Myometrial cell (primary cell): Measurements from ENCODE around the gene CHST8. TPM values are rescaled to one million over a fixed set of nuclear protein-coding genes. Genes with fewer than 3 reads are reported as not detected.

ENCODE experiments used
- total RNA-seq: library from RNA; depleted of rRNA; stranded (reverse); fragments of >200 nt; gene quantifications from 2 replicates; pipeline ENCODE4 v1.2.3, GENCODE V29; 2015

Gene CHST8, protein sequence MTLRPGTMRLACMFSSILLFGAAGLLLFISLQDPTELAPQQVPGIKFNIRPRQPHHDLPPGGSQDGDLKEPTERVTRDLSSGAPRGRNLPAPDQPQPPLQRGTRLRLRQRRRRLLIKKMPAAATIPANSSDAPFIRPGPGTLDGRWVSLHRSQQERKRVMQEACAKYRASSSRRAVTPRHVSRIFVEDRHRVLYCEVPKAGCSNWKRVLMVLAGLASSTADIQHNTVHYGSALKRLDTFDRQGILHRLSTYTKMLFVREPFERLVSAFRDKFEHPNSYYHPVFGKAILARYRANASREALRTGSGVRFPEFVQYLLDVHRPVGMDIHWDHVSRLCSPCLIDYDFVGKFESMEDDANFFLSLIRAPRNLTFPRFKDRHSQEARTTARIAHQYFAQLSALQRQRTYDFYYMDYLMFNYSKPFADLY
- 1.1 TPM in 1 of 2 replicates, not detected in the other for total RNA-seq

DNA sequence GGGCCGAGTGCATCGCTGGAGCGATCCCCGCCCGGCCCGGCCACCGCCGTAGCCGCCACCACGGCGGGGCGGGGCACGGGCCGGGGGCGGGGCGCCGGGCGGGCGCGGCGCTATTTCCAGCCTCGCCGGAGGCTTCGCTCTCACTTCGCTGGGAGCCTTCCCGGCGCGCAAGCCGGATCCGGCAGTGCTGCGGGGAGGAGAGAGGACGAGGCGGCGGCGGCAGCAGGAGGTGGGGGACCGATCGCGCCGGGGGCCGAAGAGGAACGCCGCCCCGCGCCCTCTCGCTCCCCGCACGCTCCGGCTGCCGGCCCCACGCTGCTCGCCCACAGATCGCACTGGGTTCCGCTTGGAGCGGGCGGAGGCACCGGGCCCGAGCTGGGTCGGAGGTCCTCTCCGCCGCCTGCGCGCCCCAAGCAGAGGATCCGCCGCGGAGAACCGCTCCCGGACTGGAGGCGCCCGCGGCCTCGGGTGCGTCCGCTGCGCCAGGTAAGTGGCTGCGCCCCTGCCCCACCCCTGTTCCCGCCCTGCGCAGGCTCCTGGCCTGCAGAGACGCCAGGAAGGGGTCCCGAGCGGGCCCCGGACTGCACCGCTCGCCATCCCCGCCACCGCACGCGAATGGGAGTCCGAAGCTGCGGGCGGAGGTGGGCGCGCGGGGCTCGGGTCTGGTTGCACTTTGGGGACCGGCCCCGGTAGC, at the start of gene CHST8:
Gene CHST8, plus strand, starts transcription at position 143 of the 694 bp plus-strand sequence. CDS start 67,309 bp downstream, outside the sequence.

DNA sequence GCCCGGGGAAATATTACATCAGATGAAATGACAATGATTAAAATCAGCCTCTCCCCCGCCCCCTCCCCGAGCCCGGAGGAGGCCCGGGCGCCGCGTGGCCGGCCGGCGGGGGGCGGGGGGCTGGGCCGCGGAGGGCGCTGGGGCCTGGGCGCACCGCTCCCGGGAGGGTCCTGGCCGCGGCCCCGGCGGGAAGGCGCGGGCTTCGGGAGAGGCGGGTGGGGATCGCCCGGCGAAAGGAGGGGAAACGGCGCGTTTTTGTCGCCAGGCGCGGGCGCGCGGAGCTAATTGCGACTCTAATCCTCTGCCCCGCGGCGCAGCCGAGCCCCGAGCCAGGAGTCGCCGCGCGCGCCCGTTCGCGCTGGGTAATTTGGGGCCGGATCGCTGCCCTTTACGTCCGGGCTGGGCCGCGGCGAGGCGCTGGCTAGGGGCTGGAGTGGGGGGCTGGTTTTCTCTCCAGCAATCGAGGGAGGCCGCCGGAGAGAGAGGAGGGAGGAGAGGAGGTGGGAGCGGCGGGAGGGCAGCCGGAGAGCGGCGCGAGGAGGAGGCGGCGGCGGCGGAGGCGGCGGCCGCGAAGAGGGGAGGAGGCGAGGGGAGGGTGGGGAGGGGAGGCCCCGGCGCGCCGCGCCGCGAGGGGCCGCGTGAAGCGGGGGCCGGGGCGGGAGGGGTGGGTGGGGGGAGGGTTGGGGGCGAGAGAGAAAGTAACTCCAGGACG, 174.6 kb downstream of the CHST8 start, which contains the start of gene KCTD15:
Gene KCTD15, plus strand, starts transcription at position 707 of the 712 bp plus-strand sequence. CDS start 3,585 bp downstream, outside the sequence.

Other genes starting within 250 kb of the CHST8 start
- gene CEBPG, start 248.2 kb upstream of the CHST8 start, total RNA-seq, result 22.5 TPM in 2 replicates
- gene PEPD, start 100.2 kb upstream of the CHST8 start, total RNA-seq, result 61.9 and 78.7 TPM in 2 replicates
- gene KCTD15, start 174.9 kb downstream of the CHST8 start, total RNA-seq, result 22.5 and 35.7 TPM in 2 replicates